Measurements from ENCODE around the gene NUP188. TPM values are rescaled to one million over a fixed set of nuclear protein-coding genes. Genes with fewer than 3 reads are reported as not detected.
A peak's percentile ranks its signal among the peaks of the same experiment; 100 is the strongest.

The NUP188 gene
- total and polyA plus RNA-seq, 2 of the 13 experiments (the other 11 are each of a cell fraction or from before 2014, with no cell fraction given): 28.0 to 38.5 TPM

- TF ChIP-seq ZNF34 (CRISPR knock-in tag; IDR thresholded peaks at IDR 0.05; ENCODE audit: borderline replicate concordance) (0 out of 2 replicates have a peak, but pooled peaks have one; percentile 56), SPEN (CRISPR knock-in tag; IDR thresholded peaks at IDR 0.05; ENCODE audit: low read depth) (no peak), SMC3 (IDR thresholded peaks at IDR 0.05; ENCODE audit: low read length) (no peak), ZNF687 (CRISPR knock-in tag; IDR thresholded peaks at IDR 0.05) (peak; percentile 75), NFKB2 (CRISPR knock-in tag; IDR thresholded peaks at IDR 0.05; ENCODE audit: borderline replicate concordance) (peak; percentile 52; the same call in 1 of the 2 replicates), RFXAP (CRISPR knock-in tag; IDR thresholded peaks at IDR 0.05; ENCODE audit: borderline replicate concordance) (0 out of 2 replicates have a peak, but pooled peaks have one; percentile 28)
- TF ChIP-seq, protein P1, sequence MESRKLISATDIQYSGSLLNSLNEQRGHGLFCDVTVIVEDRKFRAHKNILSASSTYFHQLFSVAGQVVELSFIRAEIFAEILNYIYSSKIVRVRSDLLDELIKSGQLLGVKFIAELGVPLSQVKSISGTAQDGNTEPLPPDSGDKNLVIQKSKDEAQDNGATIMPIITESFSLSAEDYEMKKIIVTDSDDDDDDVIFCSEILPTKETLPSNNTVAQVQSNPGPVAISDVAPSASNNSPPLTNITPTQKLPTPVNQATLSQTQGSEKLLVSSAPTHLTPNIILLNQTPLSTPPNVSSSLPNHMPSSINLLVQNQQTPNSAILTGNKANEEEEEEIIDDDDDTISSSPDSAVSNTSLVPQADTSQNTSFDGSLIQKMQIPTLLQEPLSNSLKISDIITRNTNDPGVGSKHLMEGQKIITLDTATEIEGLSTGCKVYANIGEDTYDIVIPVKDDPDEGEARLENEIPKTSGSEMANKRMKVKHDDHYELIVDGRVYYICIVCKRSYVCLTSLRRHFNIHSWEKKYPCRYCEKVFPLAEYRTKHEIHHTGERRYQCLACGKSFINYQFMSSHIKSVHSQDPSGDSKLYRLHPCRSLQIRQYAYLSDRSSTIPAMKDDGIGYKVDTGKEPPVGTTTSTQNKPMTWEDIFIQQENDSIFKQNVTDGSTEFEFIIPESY (CRISPR knock-in tag; IDR thresholded peaks at IDR 0.05): no peak
These were observed 88.9 kb downstream of the NUP188 start, which contains the start of gene MIGA2 (continued) for GRCh38 chr9:129036241-129036922.

Data from HepG2 (cell line).